HG02623 (cell line): Measurements from ENCODE around the gene ZNF524.

Source experiments
- ATAC-seq: cut with Tn5 transposase; IDR thresholded peaks from one replicate; pipeline ENCODE4 v1.9.1; 2021; ENCODE audit warnings: moderate library complexity; ENCODE audit not compliant: unreplicated experiment

Gene ZNF524

GRCh38 chr19:55601084-55601483, 996 bp downstream of the ZNF524 start:
- no peak for ATAC-seq

GRCh38 chr19:55602104-55603001, 2.3 kb downstream of the ZNF524 start:
- ATAC-seq: no peak

- no peak for ATAC-seq
Observed at GRCh38 chr19:55603115-55603514, 3.0 kb downstream of the ZNF524 start.

GRCh38 chr19:55603581-55604292, 3.6 kb downstream of the ZNF524 start:
- ATAC-seq: no peak

GRCh38 chr19:55605207-55605636, 5.1 kb downstream of the ZNF524 start:
- ATAC-seq: peak; percentile 65

- no peak for ATAC-seq
Observed at GRCh38 chr19:55605637-55606470, 5.8 kb downstream of the ZNF524 start, which contains the start of gene ZNF865. Gene ZNF865 (plus strand): TSS chr19:55605647. CDS start chr19:55613619, 7,972 bp downstream.

- no peak for ATAC-seq
Observed at GRCh38 chr19:55606471-55606787, 6.3 kb downstream of the ZNF524 start.

- ATAC-seq: no peak
Observed at GRCh38 chr19:55606817-55607216, 6.7 kb downstream of the ZNF524 start.

GRCh38 chr19:55609326-55609725, 9.2 kb downstream of the ZNF524 start:
- no peak for ATAC-seq

GRCh38 chr19:55611300-55611982, 11.4 kb downstream of the ZNF524 start:
- ATAC-seq: no peak

- no peak for ATAC-seq
Observed at GRCh38 chr19:55611983-55612645, 12.0 kb downstream of the ZNF524 start.

- ATAC-seq: no peak
Observed at GRCh38 chr19:55613396-55613795, 13.3 kb downstream of the ZNF524 start.

- ATAC-seq: no peak
Observed at GRCh38 chr19:55613930-55614710, 14.0 kb downstream of the ZNF524 start.

- ATAC-seq: no peak
Observed at GRCh38 chr19:55614711-55615542, 14.8 kb downstream of the ZNF524 start.

GRCh38 chr19:55615543-55616394, 15.7 kb downstream of the ZNF524 start:
- ATAC-seq: no peak

- ATAC-seq: no peak
Observed at GRCh38 chr19:55616395-55616875, 16.3 kb downstream of the ZNF524 start.

- no peak for ATAC-seq
Observed at GRCh38 chr19:55617426-55617825, 17.3 kb downstream of the ZNF524 start.
